ENCODE results near the gene ADM5. TPM values are rescaled to one million over a fixed set of nuclear protein-coding genes. Genes with fewer than 3 reads are reported as not detected.
A peak's percentile ranks its signal among the peaks of the same experiment; 100 is the strongest.

ADM5 gene
- total RNA-seq, 1 donor from 2014 or later = 10.4 TPM

DNA sequence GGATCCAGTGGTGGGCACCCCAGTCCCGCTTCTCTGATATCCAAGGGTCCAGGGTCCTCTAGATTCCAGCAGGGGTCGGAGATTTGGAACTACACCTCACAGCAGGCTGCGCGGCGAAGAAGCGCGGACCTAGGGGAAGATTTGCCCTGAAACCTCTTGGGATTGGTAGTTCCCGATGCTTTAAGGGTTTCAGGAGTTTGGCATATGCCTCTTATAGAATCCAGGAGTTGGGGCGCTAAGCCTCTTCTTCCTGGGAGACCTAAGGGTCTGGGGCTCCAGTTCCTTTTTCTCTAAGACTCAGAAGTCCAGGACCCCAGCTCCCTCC is 23.3 kb upstream of the ADM5 start:
- peak overlapping the region; percentile 89 for H3K4me3 Mint-ChIP-seq
- H3K36me3 Mint-ChIP-seq = peaks cover 10% of the 10 kb centered on the region
- no peaks in the 10 kb centered on the region for H3K9me3 Mint-ChIP-seq
- H3K4me1 Mint-ChIP-seq = peaks cover 38% of the 10 kb centered on the region
- TF ChIP-seq CTCF (IDR thresholded peaks at IDR 0.05; ENCODE audit: unreplicated experiment) = no peak
- H3K27me3 Mint-ChIP-seq (ENCODE audit: low read depth) = no peaks in the 10 kb centered on the region
- peak overlapping the region; percentile 95 for H3K27ac Mint-ChIP-seq
- no peak for DNase-seq (ENCODE audit: low spot score in 2 of 2, unreplicated experiment in 2 of 2)

- Mint-ChIP-seq H3K36me3 (peaks cover 12% of the 10 kb centered on the region), H3K4me1 (peaks cover 46% of the 10 kb centered on the region), H3K27me3 (ENCODE audit: low read depth) (no peaks in the 10 kb centered on the region), H3K9me3 (no peaks in the 10 kb centered on the region), H3K27ac (peak overlapping the region; percentile 67), H3K4me3 (peak overlapping the region; percentile 89)
- no peak for TF ChIP-seq CTCF (IDR thresholded peaks at IDR 0.05; ENCODE audit: unreplicated experiment)
- DNase-seq (ENCODE audit: low spot score in 2 of 2, unreplicated experiment in 2 of 2) = no peak
Observed at GRCh38 chr19:49667473-49667872, 21.9 kb upstream of the ADM5 start.

- H3K36me3 Mint-ChIP-seq = peaks cover 6% of the 10 kb centered on the region
- H3K4me1 Mint-ChIP-seq = peaks cover 31% of the 10 kb centered on the region
- H3K4me3 Mint-ChIP-seq = no peak overlapping the region
- no peaks in the 10 kb centered on the region for H3K27me3 Mint-ChIP-seq (ENCODE audit: low read depth)
- DNase-seq (ENCODE audit: low spot score in 2 of 2, unreplicated experiment in 2 of 2) = no peak
- TF ChIP-seq CTCF (IDR thresholded peaks at IDR 0.05; ENCODE audit: unreplicated experiment) = no peak
- H3K9me3 Mint-ChIP-seq = no peaks in the 10 kb centered on the region
- no peak overlapping the region for H3K27ac Mint-ChIP-seq
Observed at GRCh38 chr19:49669516-49669915, 19.9 kb upstream of the ADM5 start.

- Mint-ChIP-seq H3K4me3 (peak overlapping the region; percentile 66), H3K27ac (peak overlapping the region; percentile 90), H3K9me3 (no peaks in the 10 kb centered on the region), H3K27me3 (ENCODE audit: low read depth) (no peaks in the 10 kb centered on the region), H3K36me3 (peaks cover 6% of the 10 kb centered on the region), H3K4me1 (peaks cover 10% of the 10 kb centered on the region)
- TF ChIP-seq CTCF (IDR thresholded peaks at IDR 0.05; ENCODE audit: unreplicated experiment) = peak; percentile 82
- DNase-seq (ENCODE audit: low spot score in 2 of 2, unreplicated experiment in 2 of 2) = peak; percentile 60 to 83
Observed at GRCh38 chr19:49672131-49672919, 17.1 kb upstream of the ADM5 start.

GRCh38 chr19:49676136-49676783 is 13.1 kb upstream of the ADM5 start:
- peak overlapping the region; percentile 86 for H3K4me3 Mint-ChIP-seq
- H3K36me3 Mint-ChIP-seq = peaks cover 4% of the 10 kb centered on the region
- peak overlapping the region; percentile 100 for H3K27ac Mint-ChIP-seq
- no peaks in the 10 kb centered on the region for H3K9me3 Mint-ChIP-seq
- no peaks in the 10 kb centered on the region for H3K27me3 Mint-ChIP-seq (ENCODE audit: low read depth)
- no peak for TF ChIP-seq CTCF (IDR thresholded peaks at IDR 0.05; ENCODE audit: unreplicated experiment)
- no peak for DNase-seq (ENCODE audit: low spot score in 2 of 2, unreplicated experiment in 2 of 2)
- H3K4me1 Mint-ChIP-seq = peaks cover 29% of the 10 kb centered on the region
